ENCODE measurements around the gene ZBTB33. TPM values are rescaled to one million over a fixed set of nuclear protein-coding genes. Genes with fewer than 3 reads are reported as not detected.

Gene ZBTB33
- total and polyA plus RNA-seq, 2 donors from 2014 or later = 4.4 to 13.0 TPM

- Histone ChIP-seq H3K4me3 (ENCODE audit: low read length in 3 of 3) (peak overlapping the region; percentile 80 to 90 (median 88)), H3K9ac (ENCODE audit: low read length in 3 of 3) (peak overlapping the region; percentile 65 to 80 (median 69)), H3K27me3 (ENCODE audit: control insufficient read depth, insufficient read depth, low read length) (peaks cover 2% of the 10 kb centered on the region), H3K36me3 (ENCODE audit: control insufficient read depth in 2 of 3, insufficient read depth in 3 of 3, low read length in 3 of 3) (peaks cover 0 to 10% (median 3%) of the 10 kb centered on the region in 3 donors), H3K27ac (ENCODE audit: low read depth in 2 of 2, low read length in 2 of 2) (peak overlapping the region in 1 of 2 donors; percentile 82), H3K4me1 (ENCODE audit: control insufficient read depth in 2 of 3, insufficient read depth in 2 of 3, low read depth in 1 of 3, low read length in 3 of 3) (peaks cover 0 to 3% (median 0%) of the 10 kb centered on the region in 3 donors), H3K9me3 (ENCODE audit: control insufficient read depth in 2 of 3, insufficient read depth in 1 of 3, low read length in 3 of 3) (peaks cover 0 to 1% (median 0%) of the 10 kb centered on the region in 3 donors)
- FAIRE-seq = no peak
- peak in 4 of 5 donors; percentile 49 to 68 (median 56) for DNase-seq
- TF ChIP-seq, protein P1, sequence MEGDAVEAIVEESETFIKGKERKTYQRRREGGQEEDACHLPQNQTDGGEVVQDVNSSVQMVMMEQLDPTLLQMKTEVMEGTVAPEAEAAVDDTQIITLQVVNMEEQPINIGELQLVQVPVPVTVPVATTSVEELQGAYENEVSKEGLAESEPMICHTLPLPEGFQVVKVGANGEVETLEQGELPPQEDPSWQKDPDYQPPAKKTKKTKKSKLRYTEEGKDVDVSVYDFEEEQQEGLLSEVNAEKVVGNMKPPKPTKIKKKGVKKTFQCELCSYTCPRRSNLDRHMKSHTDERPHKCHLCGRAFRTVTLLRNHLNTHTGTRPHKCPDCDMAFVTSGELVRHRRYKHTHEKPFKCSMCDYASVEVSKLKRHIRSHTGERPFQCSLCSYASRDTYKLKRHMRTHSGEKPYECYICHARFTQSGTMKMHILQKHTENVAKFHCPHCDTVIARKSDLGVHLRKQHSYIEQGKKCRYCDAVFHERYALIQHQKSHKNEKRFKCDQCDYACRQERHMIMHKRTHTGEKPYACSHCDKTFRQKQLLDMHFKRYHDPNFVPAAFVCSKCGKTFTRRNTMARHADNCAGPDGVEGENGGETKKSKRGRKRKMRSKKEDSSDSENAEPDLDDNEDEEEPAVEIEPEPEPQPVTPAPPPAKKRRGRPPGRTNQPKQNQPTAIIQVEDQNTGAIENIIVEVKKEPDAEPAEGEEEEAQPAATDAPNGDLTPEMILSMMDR (IDR thresholded peaks at IDR 0.05; ENCODE audit: borderline replicate concordance, extremely low read depth, insufficient read depth) = no peak
- intact Hi-C loops (cut with DNase I) = no loop called here
Measured at GRCh38 chrX:120251471-120252011, 929 bp downstream of the ZBTB33 start.

DNA sequence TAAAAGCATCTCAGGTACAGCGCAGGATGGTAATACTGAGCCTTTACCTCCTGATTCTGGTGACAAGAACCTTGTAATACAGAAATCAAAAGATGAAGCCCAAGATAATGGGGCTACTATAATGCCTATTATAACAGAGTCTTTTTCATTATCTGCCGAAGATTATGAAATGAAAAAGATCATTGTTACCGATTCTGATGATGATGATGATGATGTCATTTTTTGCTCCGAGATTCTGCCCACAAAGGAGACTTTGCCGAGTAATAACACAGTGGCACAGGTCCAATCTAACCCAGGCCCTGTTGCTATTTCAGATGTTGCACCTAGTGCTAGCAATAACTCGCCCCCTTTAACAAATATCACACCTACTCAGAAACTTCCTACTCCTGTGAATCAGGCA lies 3.2 kb downstream of the ZBTB33 start:
- no peak for FAIRE-seq

DNA sequence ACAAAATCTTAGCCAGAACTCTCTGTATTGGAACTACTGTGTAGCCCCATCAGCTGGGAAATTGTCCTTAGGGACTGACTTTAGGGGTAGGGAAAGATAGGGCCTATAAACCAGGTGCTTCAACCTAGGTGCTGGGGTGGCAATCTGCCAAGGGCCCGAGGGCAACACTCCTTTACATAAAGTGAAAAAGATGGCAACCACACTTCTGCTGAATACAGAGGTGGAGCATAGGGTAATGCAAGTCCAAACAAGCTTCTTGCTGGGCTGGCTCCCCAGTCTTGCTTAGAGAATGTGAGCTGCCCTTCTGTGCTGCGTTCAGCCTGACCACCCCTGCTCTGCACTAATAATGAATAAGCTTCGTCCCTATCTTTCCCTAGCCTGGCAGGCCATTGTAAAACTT lies 9.8 kb downstream of the ZBTB33 start:
- FAIRE-seq = no peak
- H3K9me3 ChIP-seq (ENCODE audit: control insufficient read depth in 2 of 3, insufficient read depth in 1 of 3, low read length in 3 of 3) = peaks cover 0 to 1% (median 0%) of the 10 kb centered on the region in 3 donors

More for the DNA sequence above, 3.2 kb downstream of the ZBTB33 start:
- Histone ChIP-seq H3K27ac (ENCODE audit: low read depth in 2 of 2, low read length in 2 of 2) (no peak overlapping the region), H3K36me3 (ENCODE audit: control insufficient read depth in 2 of 3, insufficient read depth in 3 of 3, low read length in 3 of 3) (peaks cover 0 to 10% (median 3%) of the 10 kb centered on the region in 3 donors), H3K9ac (ENCODE audit: low read length in 3 of 3) (no peak overlapping the region), H3K27me3 (ENCODE audit: control insufficient read depth, insufficient read depth, low read length) (no peaks in the 10 kb centered on the region), H3K4me1 (ENCODE audit: control insufficient read depth in 2 of 3, insufficient read depth in 2 of 3, low read depth in 1 of 3, low read length in 3 of 3) (peaks cover 0 to 3% (median 0%) of the 10 kb centered on the region in 3 donors), H3K4me3 (ENCODE audit: low read length in 3 of 3) (no peak overlapping the region), H3K9me3 (ENCODE audit: control insufficient read depth in 2 of 3, insufficient read depth in 1 of 3, low read length in 3 of 3) (peaks cover 0 to 1% (median 0%) of the 10 kb centered on the region in 3 donors)
- intact Hi-C loops (cut with DNase I) = no loop called here
- no peak for DNase-seq
- TF ChIP-seq, protein P1 (IDR thresholded peaks at IDR 0.05; ENCODE audit: borderline replicate concordance, extremely low read depth, insufficient read depth) = no peak

More for the DNA sequence above, 9.8 kb downstream of the ZBTB33 start:
- no peak overlapping the region for H3K27ac ChIP-seq (ENCODE audit: low read depth in 2 of 2, low read length in 2 of 2)
- H3K36me3 ChIP-seq (ENCODE audit: control insufficient read depth in 2 of 3, insufficient read depth in 3 of 3, low read length in 3 of 3) = no peaks in the 10 kb centered on the region
- intact Hi-C loops (cut with DNase I) = no loop called here
- TF ChIP-seq, protein P1 (IDR thresholded peaks at IDR 0.05; ENCODE audit: borderline replicate concordance, extremely low read depth, insufficient read depth) = no peak
- DNase-seq = no peak
- no peaks in the 10 kb centered on the region for H3K4me1 ChIP-seq (ENCODE audit: control insufficient read depth in 2 of 3, insufficient read depth in 2 of 3, low read depth in 1 of 3, low read length in 3 of 3)
- H3K9ac ChIP-seq (ENCODE audit: low read length in 3 of 3) = no peak overlapping the region
- H3K4me3 ChIP-seq (ENCODE audit: low read length in 3 of 3) = no peak overlapping the region
- no peaks in the 10 kb centered on the region for H3K27me3 ChIP-seq (ENCODE audit: control insufficient read depth, insufficient read depth, low read length)

Data from kidney (tissue), 14 donors.